Left renal pelvis (tissue), 4 donors: ENCODE results near the gene SELENOK. TPM values are rescaled to one million over a fixed set of nuclear protein-coding genes. Genes with fewer than 3 reads are reported as not detected.
"Not testable (repeated sequence)": the region's sequence is repeated elsewhere in the genome, so short reads cannot be mapped to it uniquely, and the experiment has no call there.

Experiments
- DNase-seq, 4 donors: peaks; one replicate each; pipeline ENCODE4 v3.0.0-alpha.2; 2013; ENCODE audit warnings: low read depth in 4 of 4, low spot score in 3 of 4
- polyA plus RNA-seq, 4 donors: library from polyadenylated mRNA; unstranded; fragments of 120-200 nt; gene quantifications; one replicate each; pipeline ENCODE4 v1.2.1, GENCODE V29; 2013; ENCODE audit not compliant: insufficient read length in 4 of 4

SELENOK gene
- 10 to 100 TPM; 61.9 to 85.7 (median 75.6) TPM for polyA plus RNA-seq

DNA sequence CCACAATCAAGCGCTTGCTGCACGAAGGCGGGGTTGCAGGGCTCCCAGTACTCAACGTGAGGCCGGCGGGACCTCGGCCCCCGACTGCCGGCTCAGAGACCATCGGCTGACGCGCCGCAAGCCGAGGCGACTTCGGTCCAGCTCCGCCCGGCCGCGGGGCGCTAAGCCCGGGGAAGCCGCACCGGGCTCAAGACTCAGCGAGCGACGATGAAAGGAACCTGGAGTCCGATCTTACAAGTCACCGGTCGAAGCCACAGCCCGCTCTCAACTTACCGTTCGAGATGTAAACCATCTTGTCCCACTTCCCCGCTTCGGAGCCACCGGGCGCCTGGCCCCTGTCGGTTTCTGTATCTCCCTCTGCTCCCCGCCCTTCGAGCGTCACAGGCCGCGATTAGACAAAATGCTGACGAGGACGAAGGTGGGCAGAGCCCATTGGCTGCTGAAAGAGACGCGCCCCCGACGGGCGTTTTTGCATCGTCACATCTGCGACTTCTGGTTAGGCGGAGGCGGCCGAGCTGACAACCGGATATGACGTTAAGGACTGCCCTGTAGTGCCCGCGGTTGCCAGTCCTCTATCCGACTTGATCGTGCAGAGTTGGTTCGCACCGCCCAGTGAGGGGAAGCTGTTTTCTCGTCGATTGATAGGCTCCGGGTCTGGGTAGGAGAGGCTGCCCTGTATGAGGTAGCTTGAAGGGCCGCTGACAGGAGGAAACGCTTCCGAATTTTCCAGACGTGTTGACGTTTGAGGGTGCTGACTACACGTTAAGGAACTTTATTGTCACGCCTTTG lies at the start of gene SELENOK:
TSS of gene SELENOK (minus strand) at position 363 of the 789 bp plus-strand sequence.
- DNase-seq = peak; percentile 96 to 99 (median 98)

DNA sequence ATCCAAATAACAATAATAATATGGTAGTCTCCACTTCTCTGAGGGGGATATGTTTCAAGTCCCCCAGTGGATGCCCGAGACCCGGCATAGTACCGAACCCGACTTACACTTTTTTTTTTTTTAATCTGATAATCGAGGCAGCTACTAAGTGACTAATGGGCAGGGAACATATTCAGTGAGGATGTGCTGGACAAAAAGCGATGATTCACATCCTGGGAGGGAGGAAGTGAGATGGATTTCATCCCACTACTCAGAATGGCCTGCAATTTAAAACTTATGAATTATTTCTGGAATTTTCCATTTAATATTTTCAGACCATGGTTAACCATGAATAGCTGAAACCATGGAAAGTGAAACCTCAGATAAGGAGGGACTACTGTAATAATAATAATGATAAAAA lies 49.5 kb upstream of the SELENOK start:
- DNase-seq = no peak

DNA sequence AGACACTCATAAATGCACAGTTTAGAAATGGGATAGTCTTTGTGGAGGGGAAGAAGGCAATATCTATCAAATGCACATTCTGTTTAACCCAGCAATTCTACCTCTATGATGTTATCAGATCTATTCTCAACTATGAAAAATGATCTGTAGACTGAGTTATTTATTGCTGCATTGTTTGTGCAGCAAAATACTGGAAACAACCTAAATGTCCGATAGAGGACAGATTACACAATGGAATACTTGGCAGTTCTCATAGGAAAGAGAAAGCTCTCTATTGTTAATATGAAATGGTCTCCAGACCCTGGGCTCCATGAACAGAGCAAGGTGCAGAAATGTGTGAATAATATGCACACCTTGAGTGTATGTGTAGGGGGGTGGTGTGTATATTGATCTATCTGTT lies 49.0 kb upstream of the SELENOK start:
- no peak for DNase-seq

- no peak for DNase-seq
Measured at GRCh38 chr3:53939813-53940212, 48.2 kb upstream of the SELENOK start.

GRCh38 chr3:53939086-53939582 lies 47.5 kb upstream of the SELENOK start:
- DNase-seq = peak in 1 of 4 donors; percentile 41

GRCh38 chr3:53938645-53939044 lies 47.0 kb upstream of the SELENOK start:
- DNase-seq = no peak

- DNase-seq = no peak
Measured at GRCh38 chr3:53936347-53936746, 44.7 kb upstream of the SELENOK start.

GRCh38 chr3:53935283-53935901 lies 43.7 kb upstream of the SELENOK start:
- DNase-seq = no peak

GRCh38 chr3:53927208-53927872 lies 35.7 kb upstream of the SELENOK start:
- not testable (repeated sequence) for DNase-seq

DNA sequence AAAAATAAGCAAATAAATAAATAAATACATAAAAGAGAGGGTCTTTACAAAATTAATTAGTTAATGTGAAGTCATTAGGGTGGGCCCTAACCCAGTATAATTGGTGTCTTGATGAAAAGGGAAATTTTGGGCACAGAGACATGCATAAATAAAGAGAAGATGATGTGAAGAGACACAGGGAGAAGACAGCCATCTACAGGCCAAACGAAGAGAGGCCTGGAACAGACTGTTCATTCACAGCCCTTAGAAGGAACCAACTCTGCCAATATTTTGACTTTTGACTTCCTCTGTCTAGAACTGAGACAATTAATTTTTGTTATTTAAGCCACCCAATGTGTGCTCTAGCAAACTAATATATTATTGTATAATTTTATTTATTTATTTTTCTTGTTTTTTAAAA lies 29.6 kb upstream of the SELENOK start:
- DNase-seq = no peak

DNA sequence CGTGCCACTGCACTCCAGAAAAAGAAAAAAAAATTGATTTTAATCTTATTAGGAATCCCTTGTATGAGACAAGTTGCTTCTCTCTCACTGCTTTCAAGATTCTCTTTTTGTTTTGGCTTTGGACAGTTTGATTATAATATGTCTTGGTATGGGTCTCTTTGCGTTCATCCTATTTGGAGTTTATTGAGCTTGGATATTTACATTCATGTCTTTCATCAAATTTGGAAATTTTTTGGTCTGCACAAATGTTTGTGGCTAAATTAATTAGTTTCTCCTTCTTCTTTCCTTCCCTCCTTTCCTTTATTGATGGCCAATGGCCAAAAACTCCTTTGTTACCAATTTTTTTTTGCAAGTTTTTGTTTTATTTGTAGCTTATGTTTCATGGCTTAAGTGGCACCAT lies 28.1 kb upstream of the SELENOK start:
- DNase-seq = no peak

DNA sequence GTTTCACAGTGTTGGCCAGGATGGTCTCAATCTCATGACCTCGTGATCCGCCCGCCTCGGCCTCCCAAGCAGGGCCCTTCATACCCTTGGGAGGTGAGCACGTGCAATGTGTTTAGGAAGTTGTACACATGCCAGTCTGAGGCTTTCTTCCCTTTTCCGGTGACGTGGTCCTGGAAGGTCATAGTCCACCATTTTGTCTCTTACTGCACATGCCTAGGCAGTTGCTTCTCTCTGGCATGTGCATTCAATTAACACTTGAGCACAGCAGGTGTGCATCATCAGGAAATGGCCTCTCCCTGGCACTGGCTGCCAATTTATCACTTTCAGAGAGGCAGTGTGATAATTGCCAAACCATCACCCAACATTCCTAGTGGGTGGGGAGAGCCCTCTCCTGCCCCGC lies 21.7 kb upstream of the SELENOK start:
- no peak for DNase-seq

DNA sequence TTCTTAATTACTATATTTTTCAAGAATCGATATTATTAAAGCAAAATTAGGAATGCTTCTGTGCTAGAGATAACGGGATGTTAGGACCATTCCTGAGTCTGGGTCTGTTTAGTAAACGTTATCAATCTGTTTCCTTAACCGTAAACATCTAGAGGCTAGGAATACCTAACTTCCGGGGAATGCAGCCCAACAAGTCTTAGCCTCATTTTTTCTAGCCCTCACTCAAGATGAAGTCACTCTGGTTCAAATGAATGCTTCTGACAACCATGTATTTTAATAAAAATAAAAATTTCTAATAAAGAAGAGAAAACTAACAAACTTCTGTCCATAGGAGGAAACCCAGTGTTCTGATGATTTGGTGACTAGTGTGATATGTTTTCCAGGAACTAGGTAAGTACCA lies 11.1 kb upstream of the SELENOK start:
- DNase-seq = no peak

- DNase-seq = no peak
Measured at GRCh38 chr3:53902067-53902466, 10.4 kb upstream of the SELENOK start.

GRCh38 chr3:53900666-53901331 lies 9.1 kb upstream of the SELENOK start:
- DNase-seq = no peak

DNA sequence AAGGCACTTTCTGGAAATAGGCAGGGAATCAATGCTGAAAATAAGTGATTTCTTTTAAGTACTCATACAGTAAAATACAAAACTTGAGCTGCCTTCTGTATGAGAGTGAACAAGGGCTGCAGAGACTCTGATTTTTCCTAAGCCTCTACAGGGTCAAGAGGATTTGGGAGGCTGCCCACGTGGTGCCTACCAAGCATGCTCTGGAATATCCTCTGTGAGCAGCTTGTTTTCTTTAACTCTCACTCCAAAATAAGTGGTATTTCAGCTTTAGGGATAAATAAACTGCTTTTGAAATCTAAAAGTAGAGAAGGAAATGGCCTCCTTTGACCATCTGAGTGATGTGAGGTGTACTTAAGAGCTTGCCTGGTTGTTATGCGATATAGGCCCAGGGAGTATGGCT lies 8.1 kb upstream of the SELENOK start:
- DNase-seq = no peak

DNA sequence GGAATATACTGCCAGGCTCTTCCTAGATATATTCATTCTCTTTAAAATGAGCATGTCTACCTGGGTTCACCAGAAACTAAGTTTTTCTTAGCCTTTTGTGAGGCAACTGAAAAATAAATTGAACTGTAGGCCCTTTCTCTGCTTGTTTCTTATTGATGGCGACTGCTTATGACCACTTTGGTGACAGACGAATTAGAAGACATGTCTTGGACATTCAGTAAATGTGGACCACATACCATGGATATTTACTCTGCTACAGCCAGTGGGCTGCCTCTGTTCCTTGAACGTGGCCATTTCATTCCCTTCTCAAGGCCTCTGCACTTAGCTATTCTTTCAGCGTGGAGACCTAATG lies 603 bp upstream of the SELENOK start:
- no peak for DNase-seq

DNA sequence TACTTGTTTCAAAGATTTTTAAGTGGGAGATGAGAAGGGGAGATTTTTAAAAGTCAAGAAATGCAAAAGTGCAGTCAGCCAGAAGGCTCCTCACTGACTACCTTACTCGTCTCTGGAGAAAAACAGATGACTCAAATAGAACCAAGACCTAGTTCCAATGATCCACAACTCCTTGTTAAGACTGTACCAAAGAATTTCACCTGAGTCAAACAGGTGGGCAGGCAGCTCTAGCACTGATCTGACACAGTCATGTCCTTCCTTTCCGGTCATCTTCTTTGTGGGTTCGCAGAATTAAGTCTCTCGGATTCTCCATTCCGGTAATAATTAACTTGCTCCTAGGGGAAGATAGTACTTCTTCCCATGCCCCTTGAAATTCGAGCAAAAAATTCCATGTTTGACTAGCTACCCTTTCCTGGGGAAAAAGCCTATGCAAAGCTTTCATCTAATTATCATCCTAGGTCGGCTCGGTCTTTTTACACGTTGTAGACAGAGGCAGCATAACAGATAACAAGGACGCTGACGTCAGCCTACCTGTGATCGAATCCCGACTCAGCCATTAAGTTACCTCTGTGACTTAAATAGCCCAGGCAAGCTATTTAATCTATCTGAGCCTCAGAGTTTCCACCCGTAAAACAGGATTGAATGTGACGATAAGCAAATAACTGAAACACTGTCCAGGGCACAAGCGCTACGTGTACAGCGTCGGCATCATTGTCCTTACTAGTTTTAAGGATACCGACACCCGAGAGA lies 758 bp downstream of the SELENOK start:
- peak in 2 of 4 donors; percentile 22 to 29 for DNase-seq

DNA sequence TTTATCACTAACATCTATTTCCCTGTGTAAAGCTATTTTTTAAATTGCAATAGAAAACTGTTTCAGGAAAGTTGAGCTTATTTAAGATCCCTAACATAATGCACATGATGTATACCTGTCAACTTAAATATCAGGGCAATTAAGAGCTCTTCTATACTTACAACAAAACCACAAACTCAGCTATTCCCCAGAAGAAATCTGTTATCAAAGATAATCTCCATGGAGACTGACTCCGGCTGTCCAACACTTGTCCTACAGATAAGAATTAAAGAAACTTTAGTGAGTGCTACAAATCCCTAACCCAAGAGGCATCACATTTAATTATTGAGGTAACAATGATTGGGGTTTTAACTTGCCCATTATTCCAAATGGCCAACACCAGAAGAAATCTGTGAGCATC lies 3.4 kb downstream of the SELENOK start:
- no peak for DNase-seq

- no peak for DNase-seq
Measured at GRCh38 chr3:53887446-53887845, 4.2 kb downstream of the SELENOK start.
